Breast epithelium (tissue), 4 donors: Measurements from ENCODE around the gene S100A7A. TPM values are rescaled to one million over a fixed set of nuclear protein-coding genes. Genes with fewer than 3 reads are reported as not detected.

Experiments used
- DNase-seq, 2 donors: peaks; one replicate each; pipeline ENCODE4 v3.0.0-alpha.2; 2019; ENCODE audit warnings: low spot score in 2 of 2
- H3K27ac ChIP-seq, 2 donors: fragments of 200-600 bp; sonication (generic) in 1 of 2; one replicate each; pipeline ENCODE4 v1.5.1; 2016 to 2019; ENCODE audit warnings: mild to moderate bottlenecking in 1 of 2
- H3K27me3 ChIP-seq, 2 donors: fragments of 200-600 bp; sonication (generic) in 1 of 2; one replicate each; pipeline versions ENCODE4 v1.5.1 to v1.6.0; 2017 to 2019; ENCODE audit warnings: control low read depth in 1 of 2, mild to moderate bottlenecking in 1 of 2
- H3K36me3 ChIP-seq: fragments of 200-600 bp; one replicate; pipeline ENCODE4 v1.5.1; 2019
- H3K4me1 ChIP-seq, 2 donors: fragments of 200-600 bp; sonication (generic); one replicate each; pipeline ENCODE4 v1.5.1; 2016 to 2019; ENCODE audit warnings: control low read depth in 1 of 2
- H3K4me3 ChIP-seq, 3 donors: fragments of 200-600 bp; sonication (generic); 1 replicate in 2 of 3; 2 replicates in 1 of 3; pipeline ENCODE4 v1.5.1; 2016 to 2019; ENCODE audit warnings: mild to moderate bottlenecking in 3 of 3, moderate library complexity in 2 of 3
- H3K9me3 ChIP-seq, 2 donors: fragments of 200-600 bp; sonication (generic) in 1 of 2; one replicate each; pipeline ENCODE4 v1.5.1; 2016 to 2019; ENCODE audit warnings: control low read depth in 1 of 2
- POLR2A ChIP-seq: fragments of 450-650 bp; IDR thresholded peaks from one replicate; pipeline ENCODE4 v1.6.1; 2016; ENCODE audit warnings: antibody characterized with exemption, mild to moderate bottlenecking, moderate library complexity
- POLR2AphosphoS5 ChIP-seq, 3 donors: sonication (generic); formaldehyde crosslinking; IDR thresholded peaks; one replicate each; pipeline ENCODE4 v1.6.1; 2017; ENCODE audit warnings: antibody characterized with exemption in 3 of 3
- intact Hi-C: fragments of 100-400 bp; cut with DNase I; formaldehyde crosslinking; loops from one replicate; pipeline ENCODE4 v1.15.1; 2023; ENCODE audit warnings: low total_unique reads
- total RNA-seq, 3 donors: library from RNA; depleted of rRNA; stranded (reverse); fragments of >200 nt; gene quantifications; one replicate each; pipeline ENCODE4 v1.1.0, GENCODE V29; 2016
- TF ChIP-seq, protein P1 (sequence below), 3 donors: fragments of 450-650 bp; IDR thresholded peaks; one replicate each; pipeline ENCODE4 v1.5.1; 2016 to 2017; ENCODE audit warnings: antibody characterized with exemption in 3 of 3, mild to moderate bottlenecking in 3 of 3, moderate library complexity in 3 of 3

Gene S100A7A
- total RNA-seq, 3 donors from 2014 or later, result not detected

DNA sequence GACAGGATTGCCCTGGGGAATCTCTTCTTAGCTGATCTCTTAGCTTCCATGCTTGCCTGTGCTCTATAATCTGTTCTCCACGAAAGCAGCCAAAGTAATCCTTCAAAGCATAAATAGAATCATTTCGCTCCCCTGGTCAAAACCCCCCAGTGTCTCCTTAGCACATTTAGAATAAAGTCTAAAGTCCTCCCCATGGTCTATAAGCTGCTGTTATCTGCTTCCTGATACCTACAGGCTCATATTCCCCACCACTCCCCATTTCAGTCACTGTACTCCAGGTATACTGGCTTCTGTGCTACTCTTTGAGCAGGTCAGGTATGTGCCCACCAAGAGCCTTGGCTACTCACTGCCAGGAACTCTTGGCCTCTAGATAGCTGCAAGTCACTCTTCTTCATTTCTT is 43.7 kb upstream of the S100A7A start:
- no peaks in the 10 kb centered on the region for H3K36me3 ChIP-seq
- no peaks in the 10 kb centered on the region for H3K4me1 ChIP-seq
- TF ChIP-seq POLR2A (no peak), POLR2AphosphoS5 (IDR thresholded peaks at IDR 0.05) (no peak)
- TF ChIP-seq, protein P1, sequence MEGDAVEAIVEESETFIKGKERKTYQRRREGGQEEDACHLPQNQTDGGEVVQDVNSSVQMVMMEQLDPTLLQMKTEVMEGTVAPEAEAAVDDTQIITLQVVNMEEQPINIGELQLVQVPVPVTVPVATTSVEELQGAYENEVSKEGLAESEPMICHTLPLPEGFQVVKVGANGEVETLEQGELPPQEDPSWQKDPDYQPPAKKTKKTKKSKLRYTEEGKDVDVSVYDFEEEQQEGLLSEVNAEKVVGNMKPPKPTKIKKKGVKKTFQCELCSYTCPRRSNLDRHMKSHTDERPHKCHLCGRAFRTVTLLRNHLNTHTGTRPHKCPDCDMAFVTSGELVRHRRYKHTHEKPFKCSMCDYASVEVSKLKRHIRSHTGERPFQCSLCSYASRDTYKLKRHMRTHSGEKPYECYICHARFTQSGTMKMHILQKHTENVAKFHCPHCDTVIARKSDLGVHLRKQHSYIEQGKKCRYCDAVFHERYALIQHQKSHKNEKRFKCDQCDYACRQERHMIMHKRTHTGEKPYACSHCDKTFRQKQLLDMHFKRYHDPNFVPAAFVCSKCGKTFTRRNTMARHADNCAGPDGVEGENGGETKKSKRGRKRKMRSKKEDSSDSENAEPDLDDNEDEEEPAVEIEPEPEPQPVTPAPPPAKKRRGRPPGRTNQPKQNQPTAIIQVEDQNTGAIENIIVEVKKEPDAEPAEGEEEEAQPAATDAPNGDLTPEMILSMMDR (IDR thresholded peaks at IDR 0.05), result no peak
- no peak for DNase-seq
- intact Hi-C loops, result no loop called here
- no peaks in the 10 kb centered on the region for H3K27me3 ChIP-seq
- H3K27ac ChIP-seq, result no peak overlapping the region
- no peak overlapping the region for H3K4me3 ChIP-seq
- no peaks in the 10 kb centered on the region for H3K9me3 ChIP-seq

DNA sequence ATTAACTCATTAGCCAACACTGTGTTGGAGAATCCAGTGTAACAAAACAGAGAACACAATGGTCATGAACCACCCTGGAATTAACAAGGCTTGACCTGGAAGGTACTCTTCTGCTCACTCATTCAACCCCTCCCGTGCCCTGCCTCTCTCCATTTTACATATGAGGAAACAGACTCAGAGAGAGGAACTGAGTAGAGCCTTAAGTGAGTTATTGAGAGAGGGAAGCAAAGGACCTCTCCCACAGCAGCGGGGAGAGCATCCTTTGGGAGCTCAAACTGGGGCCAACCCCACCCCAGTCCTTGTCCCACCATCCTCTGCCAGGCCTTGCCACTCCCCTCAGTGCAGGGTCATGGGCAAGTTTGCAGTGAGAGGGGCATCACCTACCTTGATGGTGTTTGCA is 42.2 kb upstream of the S100A7A start:
- TF ChIP-seq POLR2A (no peak), POLR2AphosphoS5 (IDR thresholded peaks at IDR 0.05) (no peak)
- TF ChIP-seq, protein P1 (IDR thresholded peaks at IDR 0.05), result no peak
- Histone ChIP-seq H3K4me1 (no peaks in the 10 kb centered on the region), H3K27me3 (no peaks in the 10 kb centered on the region), H3K4me3 (no peak overlapping the region), H3K9me3 (no peaks in the 10 kb centered on the region), H3K36me3 (no peaks in the 10 kb centered on the region), H3K27ac (no peak overlapping the region)
- intact Hi-C loops, result no loop called here
- no peak for DNase-seq

DNA sequence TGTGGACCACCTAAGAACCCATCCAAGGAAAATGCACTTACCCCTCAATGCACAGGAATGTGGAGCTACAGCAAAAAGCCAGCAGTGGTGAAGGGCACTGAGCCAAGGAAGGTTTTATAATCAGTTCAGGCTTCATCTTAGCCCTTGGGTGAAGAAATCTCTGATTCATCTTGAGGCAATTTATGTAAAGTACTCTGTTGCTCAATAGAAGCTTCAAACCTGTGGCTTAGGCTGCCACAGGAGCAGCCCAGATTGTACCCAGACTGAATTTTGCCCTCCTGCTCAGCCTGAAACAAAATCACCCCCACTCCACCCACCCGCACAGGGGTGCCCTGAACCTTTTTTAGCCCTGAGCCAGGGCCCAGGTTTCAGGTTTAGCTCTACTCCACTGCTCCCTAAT is 40.8 kb upstream of the S100A7A start, which contains the start of gene S100A12:
S100A12 (minus strand) TSS at position 111 of the 400 bp plus-strand sequence. CDS start 1,029 bp downstream, outside the sequence.
- DNase-seq, result no peak
- TF ChIP-seq, protein P1 (IDR thresholded peaks at IDR 0.05), result no peak
- no peak for TF ChIP-seq POLR2A
- TF ChIP-seq POLR2AphosphoS5 (IDR thresholded peaks at IDR 0.05), result no peak
- Histone ChIP-seq H3K27ac (no peak within 1 kb of the TSS), H3K27me3 (no peaks in the 10 kb centered on the region), H3K36me3 (no peaks in the 10 kb centered on the region), H3K9me3 (peaks cover 0 to 2% of the 10 kb centered on the region in 2 donors), H3K4me3 (no peak within 1 kb of the TSS), H3K4me1 (no peaks in the 10 kb centered on the region)
- intact Hi-C loops, result no loop called here

DNA sequence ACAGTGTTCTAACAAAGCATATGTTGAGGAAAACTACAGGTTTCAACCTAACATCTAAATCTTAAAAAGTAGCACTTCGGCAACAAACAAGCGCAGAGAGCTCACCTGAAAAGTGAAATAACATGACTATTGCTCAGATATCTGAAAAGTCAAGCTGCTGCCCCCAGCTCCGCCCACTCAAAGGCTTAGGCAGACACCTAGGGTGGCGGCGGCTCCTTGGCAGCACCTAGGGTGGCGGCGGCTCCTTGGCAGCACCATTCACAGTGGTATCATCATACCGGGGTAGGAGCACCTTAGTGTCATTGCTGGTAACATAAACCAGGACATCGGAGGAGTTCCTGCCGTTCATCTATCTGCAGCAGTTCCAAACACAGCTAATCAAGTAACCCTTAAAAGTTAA is 36.7 kb upstream of the S100A7A start:
- no peak for DNase-seq
- TF ChIP-seq POLR2A (no peak), POLR2AphosphoS5 (IDR thresholded peaks at IDR 0.05) (no peak)
- TF ChIP-seq, protein P1 (IDR thresholded peaks at IDR 0.05), result no peak
- H3K4me1 ChIP-seq, result no peaks in the 10 kb centered on the region
- H3K36me3 ChIP-seq, result no peaks in the 10 kb centered on the region
- intact Hi-C loops, result no loop called here
- H3K4me3 ChIP-seq, result no peak overlapping the region
- peaks cover 6 to 20% of the 10 kb centered on the region in 2 donors for H3K9me3 ChIP-seq
- H3K27me3 ChIP-seq, result no peaks in the 10 kb centered on the region
- no peak overlapping the region for H3K27ac ChIP-seq

DNA sequence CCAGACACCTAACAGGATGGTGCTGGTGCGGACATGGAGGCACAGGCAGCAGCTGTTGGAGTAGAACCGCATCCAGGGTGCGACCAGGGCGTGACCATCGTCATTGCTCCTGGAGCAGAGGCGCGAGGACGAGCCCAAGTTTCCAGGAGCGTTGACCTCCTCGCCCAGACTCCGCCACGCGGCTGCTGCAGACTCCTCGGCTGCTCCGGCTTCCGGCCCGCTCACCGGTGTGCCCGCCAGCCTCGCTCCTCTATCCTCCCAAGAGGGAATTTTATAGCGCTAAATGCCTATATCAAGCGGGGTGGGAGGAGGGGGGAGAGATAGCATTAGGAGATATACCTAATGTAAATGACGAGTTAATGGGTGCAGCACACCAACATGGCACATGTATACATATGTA is 35.6 kb upstream of the S100A7A start:
- TF ChIP-seq, protein P1 (IDR thresholded peaks at IDR 0.05), result no peak
- TF ChIP-seq POLR2A, result no peak
- no peak for TF ChIP-seq POLR2AphosphoS5 (IDR thresholded peaks at IDR 0.05)
- Histone ChIP-seq H3K27ac (no peak overlapping the region), H3K4me1 (no peaks in the 10 kb centered on the region), H3K27me3 (no peaks in the 10 kb centered on the region), H3K4me3 (no peak overlapping the region), H3K9me3 (peaks cover 6 to 20% of the 10 kb centered on the region in 2 donors), H3K36me3 (no peaks in the 10 kb centered on the region)
- DNase-seq, result no peak
- intact Hi-C loops, result no loop called here
